Measurements from ENCODE around the gene SNCB. TPM values are rescaled to one million over a fixed set of nuclear protein-coding genes. Genes with fewer than 3 reads are reported as not detected.

Gene SNCB
- polyA plus RNA-seq, 1 of the 3 experiments (the other 2 are of a cell fraction): 0.33 TPM

- Histone ChIP-seq H2AFZ (ENCODE audit: low read depth) (peak overlapping the region; percentile 68; the same call in 1 of the 2 replicates), H3K9ac (peak overlapping the region; percentile 57; the same call in 1 of the 2 replicates), H3K4me1 (ENCODE audit: control insufficient read depth in 1 of 2, insufficient read depth in 2 of 2, low read depth in 1 of 2, low read length in 1 of 2) (peaks cover 3 to 50% of the 10 kb centered on the region in 2 experiments; a peak in 3 of 4 replicates), H3K9me2 (no peaks in the 10 kb centered on the region), H3K27ac (ENCODE audit: low read depth in 2 of 2, low read length in 1 of 2) (peak overlapping the region in 1 of 2 experiments; percentile 83; a peak in 2 of 4 replicates), H3K4me3 (ENCODE audit: low read depth in 2 of 2, low read length in 1 of 2) (peak overlapping the region; percentile 68 to 69), H3K36me3 (replicated peaks in 1 of 2; ENCODE audit: control insufficient read depth in 1 of 2, insufficient read depth in 2 of 2, low read length in 1 of 2) (no peaks in the 10 kb centered on the region), H4K20me1 (ENCODE audit: insufficient read depth) (peaks cover 27% of the 10 kb centered on the region; the same call in 1 of the 2 replicates), H3K79me2 (ENCODE audit: insufficient read depth) (peaks cover 21% of the 10 kb centered on the region), H3K9me3 (no peaks in the 10 kb centered on the region), H3K4me2 (peak overlapping the region; percentile 81; the same call in 1 of the 2 replicates), H3K27me3 (ENCODE audit: insufficient read depth) (no peaks in the 10 kb centered on the region), H3F3A (replicated peaks; ENCODE audit: insufficient read depth) (peaks cover 4% of the 10 kb centered on the region)
- WGBS (ENCODE audit: low lambda C conversion rate): 0% methylated on average over 8 of the region's 31 CpGs
- TF ChIP-seq ELF1 (IDR thresholded peaks at IDR 0.05) (no peak), NFIC (IDR thresholded peaks at IDR 0.05; ENCODE audit: borderline replicate concordance) (no peak), EZH2phosphoT487 (IDR thresholded peaks at IDR 0.05; ENCODE audit: borderline replicate concordance, low read depth) (no peak), GABPA (IDR thresholded peaks at IDR 0.05; ENCODE audit: low read depth) (no peak), MXI1 (IDR thresholded peaks at IDR 0.05; ENCODE audit: low read depth, low read length) (no peak), TCF12 (IDR thresholded peaks at IDR 0.05) (no peak), TEAD4 (IDR thresholded peaks at IDR 0.05; ENCODE audit: borderline replicate concordance, insufficient read depth) (no peak), REST (IDR thresholded peaks at IDR 0.05; ENCODE audit: low read depth, low read length) (no peak), EP300 (IDR thresholded peaks at IDR 0.05; ENCODE audit: borderline replicate concordance in 1 of 2, low read depth in 1 of 2, low read length in 1 of 2) (no peak), NRF1 (IDR thresholded peaks at IDR 0.05; ENCODE audit: low read depth, low read length) (no peak), SIN3A (IDR thresholded peaks at IDR 0.05; ENCODE audit: borderline replicate concordance, low read depth, low read length) (no peak), RXRA (IDR thresholded peaks at IDR 0.05; ENCODE audit: borderline replicate concordance, low read depth) (no peak), PBX3 (IDR thresholded peaks at IDR 0.05) (no peak), GATA2 (CRISPR knock-in tag; IDR thresholded peaks at IDR 0.05) (no peak), MEF2A (IDR thresholded peaks at IDR 0.05; ENCODE audit: borderline replicate concordance, low read depth) (no peak), RAD21 (IDR thresholded peaks at IDR 0.05; ENCODE audit: low read length) (no peak)
- peak; percentile 81 for DNase-seq
- ChIA-PET POLR2A (no interaction called here), CTCF (interaction anchor here (1.4 kb wide), 1 partner anchor 37 kb away, joined by 7 read pairs; no protein-coding TSS in a partner anchor)
Measured at GRCh38 chr5:176610435-176610773, 19.9 kb downstream of the SNCB start.
